HUES6 (cell line): ENCODE data around the gene GPX4.

Source experiments
- H3K27ac ChIP-seq: 2 replicates; pipeline ENCODE4 v1.7.0; 2013; ENCODE audit warnings: low read depth, mild to moderate bottlenecking, low read length, inconsistent platforms
- H3K27me3 ChIP-seq: 2 replicates; pipeline ENCODE4 v1.6.1; 2013; ENCODE audit warnings: low read length; ENCODE audit not compliant: control insufficient read depth, insufficient read depth
- H3K36me3 ChIP-seq: 2 replicates; pipeline ENCODE4 v1.6.1; 2013; ENCODE audit warnings: low read length; ENCODE audit not compliant: control insufficient read depth, insufficient read depth
- H3K4me1 ChIP-seq: 2 replicates; pipeline ENCODE4 v1.6.1; 2013; ENCODE audit warnings: low read length; ENCODE audit not compliant: control insufficient read depth, insufficient read depth
- H3K4me3 ChIP-seq: 2 replicates; pipeline ENCODE4 v1.5.1; 2013; ENCODE audit warnings: low read depth, low read length
- H3K9ac ChIP-seq: one replicate; pipeline ENCODE4 v1.6.1; 2013; ENCODE audit warnings: mild to moderate bottlenecking, low read length
- H3K9me3 ChIP-seq: 2 replicates; pipeline ENCODE4 v1.6.1; 2013; ENCODE audit warnings: low read depth, low read length; ENCODE audit not compliant: control insufficient read depth, insufficient read depth

GPX4 gene

DNA sequence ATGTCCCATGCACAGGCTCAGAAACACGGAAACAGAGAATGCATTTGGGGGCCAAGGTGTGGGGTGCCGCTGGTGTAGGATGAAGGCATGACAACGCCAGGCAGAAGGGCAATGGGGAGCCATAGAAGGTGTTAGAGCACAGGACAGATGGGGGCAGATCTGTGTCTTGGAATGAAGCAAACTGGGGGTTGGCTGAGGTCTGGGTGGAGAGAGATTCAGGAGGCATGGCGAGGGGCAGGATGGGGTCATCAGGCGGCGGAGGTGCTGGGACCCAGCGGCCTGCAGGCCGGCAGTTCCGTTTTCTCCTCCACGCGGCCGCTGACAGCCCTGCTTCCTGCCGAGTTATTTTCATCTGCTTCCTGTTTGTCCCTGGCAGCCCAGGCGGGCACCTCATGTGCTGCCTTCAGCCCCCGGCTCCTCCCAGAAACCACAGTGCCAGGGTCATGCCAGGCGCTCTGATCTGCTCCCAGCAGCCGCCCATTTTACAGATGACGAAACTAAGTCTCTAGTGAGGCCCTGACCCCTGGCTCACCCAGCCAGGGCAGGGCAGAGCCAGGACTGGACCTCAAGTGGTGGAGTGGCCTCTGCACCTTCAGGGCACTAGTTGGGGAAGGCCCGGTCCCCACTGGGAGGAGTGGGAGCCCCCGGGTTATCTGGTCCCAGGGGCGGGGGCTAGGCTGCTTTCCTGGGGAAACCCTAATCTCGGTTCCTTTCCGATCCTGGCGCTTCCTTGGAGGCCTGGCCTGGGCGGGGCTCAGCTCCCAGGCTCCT is 34.6 kb upstream of the GPX4 start:
- Histone ChIP-seq H3K9ac (no peak overlapping the region), H3K4me3 (no peak overlapping the region), H3K27me3 (peaks cover 58% of the 10 kb centered on the region), H3K9me3 (no peaks in the 10 kb centered on the region), H3K4me1 (peaks cover 25% of the 10 kb centered on the region), H3K27ac (no peak overlapping the region), H3K36me3 (peaks cover 9% of the 10 kb centered on the region)

DNA sequence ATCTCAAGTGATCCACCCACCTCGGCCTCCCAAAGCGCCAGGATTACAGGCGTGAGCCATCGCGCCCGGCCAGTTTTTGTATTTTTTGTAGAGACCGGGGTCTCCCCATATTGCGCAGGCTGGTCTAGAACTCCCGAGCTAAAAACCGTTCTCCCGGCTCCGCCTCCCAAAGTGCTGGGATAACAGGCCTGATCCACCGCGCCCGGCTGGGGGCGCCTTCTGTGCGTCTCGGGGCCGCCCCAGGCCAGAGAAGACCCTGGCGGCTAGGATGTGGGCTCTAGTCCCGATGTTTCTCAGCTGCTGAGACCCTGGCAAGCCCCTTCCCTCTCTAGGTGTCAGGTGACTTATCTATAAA is 33.2 kb upstream of the GPX4 start:
- Histone ChIP-seq H3K4me1 (peaks cover 17% of the 10 kb centered on the region), H3K27me3 (peaks cover 54% of the 10 kb centered on the region), H3K27ac (no peak overlapping the region), H3K9me3 (no peaks in the 10 kb centered on the region), H3K4me3 (peak overlapping the region; percentile 69), H3K36me3 (peaks cover 12% of the 10 kb centered on the region), H3K9ac (no peak overlapping the region)

GRCh38 chr19:1070931-1071791 is 32.6 kb upstream of the GPX4 start:
- Histone ChIP-seq H3K4me3 (peak overlapping the region; percentile 69), H3K27me3 (peaks cover 51% of the 10 kb centered on the region), H3K4me1 (peaks cover 11% of the 10 kb centered on the region), H3K36me3 (peaks cover 18% of the 10 kb centered on the region), H3K27ac (no peak overlapping the region), H3K9ac (peak overlapping the region; percentile 33), H3K9me3 (no peaks in the 10 kb centered on the region)

DNA sequence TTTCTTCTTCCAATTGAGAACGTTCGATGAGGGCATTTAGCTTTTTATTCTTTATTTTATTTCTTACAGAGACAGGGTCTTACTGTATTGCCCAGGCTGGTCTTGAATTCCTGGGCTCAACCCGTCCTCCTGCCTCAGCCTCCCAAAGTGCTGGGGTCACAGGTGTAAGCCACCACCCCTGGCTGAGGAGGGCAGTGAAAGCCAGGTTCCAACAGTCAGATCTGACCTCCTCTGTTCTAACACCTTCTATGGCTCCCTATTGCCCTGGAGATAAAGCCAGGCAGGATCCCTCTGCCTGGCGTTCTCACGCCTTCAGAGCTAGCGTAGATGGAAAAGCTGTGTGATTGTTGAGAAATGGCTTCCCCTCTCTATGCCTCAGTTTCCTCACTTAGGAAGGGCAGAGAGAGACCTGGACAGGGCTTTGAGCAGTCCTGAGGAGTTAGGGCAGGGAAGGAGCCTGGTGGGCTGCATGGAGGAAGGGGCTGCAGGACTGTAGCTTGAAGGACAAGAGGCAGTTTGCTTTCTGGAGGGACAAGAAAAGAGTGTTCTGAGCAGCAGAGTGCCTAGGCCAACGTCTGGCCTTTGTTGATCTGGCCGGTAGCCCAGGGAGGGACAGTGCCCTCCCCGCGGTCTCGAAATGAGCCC is 31.3 kb upstream of the GPX4 start:
- H3K4me1 ChIP-seq, result peaks cover 4% of the 10 kb centered on the region; the same call in 1 of the 2 replicates
- H3K9ac ChIP-seq, result no peak overlapping the region

GRCh38 chr19:1073063-1073955 is 30.5 kb upstream of the GPX4 start:
- Histone ChIP-seq H3K27me3 (peaks cover 35% of the 10 kb centered on the region), H3K36me3 (peaks cover 21% of the 10 kb centered on the region), H3K9ac (no peak overlapping the region), H3K9me3 (no peaks in the 10 kb centered on the region), H3K4me3 (no peak overlapping the region), H3K4me1 (peaks cover 4% of the 10 kb centered on the region; the same call in 1 of the 2 replicates), H3K27ac (no peak overlapping the region)

More for the DNA sequence above, 31.3 kb upstream of the GPX4 start:
- Histone ChIP-seq H3K27me3 (peaks cover 39% of the 10 kb centered on the region), H3K4me3 (no peak overlapping the region), H3K36me3 (peaks cover 18% of the 10 kb centered on the region), H3K9me3 (no peaks in the 10 kb centered on the region), H3K27ac (no peak overlapping the region)

DNA sequence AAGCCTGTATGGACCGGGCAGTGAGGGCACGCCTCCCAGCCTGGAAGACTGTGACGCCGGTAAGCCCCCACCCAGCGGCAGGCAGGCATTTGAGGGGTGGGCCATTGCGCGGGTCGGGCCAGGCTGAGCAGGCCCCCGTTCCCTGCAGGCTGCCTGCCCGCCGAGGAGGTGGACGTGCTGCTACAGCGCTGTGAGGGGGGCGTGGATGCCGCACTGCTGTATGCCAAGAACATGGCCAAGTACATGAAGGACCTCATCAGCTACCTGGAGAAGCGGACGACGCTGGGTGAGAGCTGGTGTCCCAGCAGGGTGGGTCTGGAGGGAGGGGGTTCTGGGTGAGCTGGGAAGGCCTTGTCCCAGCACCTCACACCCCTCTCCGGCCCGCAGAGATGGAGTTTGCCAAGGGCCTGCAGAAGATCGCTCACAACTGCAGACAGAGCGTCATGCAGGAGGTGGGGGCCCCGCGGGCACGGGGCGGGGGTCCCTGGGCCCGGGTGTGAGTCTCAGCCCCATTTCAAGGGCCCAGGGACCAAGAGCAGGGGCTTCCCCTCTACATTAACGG is 29.8 kb upstream of the GPX4 start:
- no peak overlapping the region for H3K4me3 ChIP-seq
- no peak overlapping the region for H3K9ac ChIP-seq
- H3K27ac ChIP-seq, result no peak overlapping the region
- peaks cover 21% of the 10 kb centered on the region for H3K36me3 ChIP-seq
- H3K4me1 ChIP-seq, result peaks cover 4% of the 10 kb centered on the region; the same call in 1 of the 2 replicates
- no peaks in the 10 kb centered on the region for H3K9me3 ChIP-seq
- peaks cover 31% of the 10 kb centered on the region for H3K27me3 ChIP-seq

- Histone ChIP-seq H3K9ac (no peak overlapping the region), H3K4me1 (peaks cover 4% of the 10 kb centered on the region; the same call in 1 of the 2 replicates), H3K27me3 (peaks cover 24% of the 10 kb centered on the region), H3K27ac (no peak overlapping the region), H3K4me3 (no peak overlapping the region), H3K9me3 (no peaks in the 10 kb centered on the region), H3K36me3 (peaks cover 21% of the 10 kb centered on the region)
Measured at GRCh38 chr19:1074544-1075283, 29.1 kb upstream of the GPX4 start.

GRCh38 chr19:1076046-1076386 is 27.8 kb upstream of the GPX4 start:
- no peak overlapping the region for H3K9ac ChIP-seq
- no peaks in the 10 kb centered on the region for H3K4me1 ChIP-seq
- H3K27me3 ChIP-seq, result peaks cover 14% of the 10 kb centered on the region
- H3K4me3 ChIP-seq, result no peak overlapping the region
- no peaks in the 10 kb centered on the region for H3K9me3 ChIP-seq
- H3K27ac ChIP-seq, result no peak overlapping the region
- H3K36me3 ChIP-seq, result peaks cover 32% of the 10 kb centered on the region

DNA sequence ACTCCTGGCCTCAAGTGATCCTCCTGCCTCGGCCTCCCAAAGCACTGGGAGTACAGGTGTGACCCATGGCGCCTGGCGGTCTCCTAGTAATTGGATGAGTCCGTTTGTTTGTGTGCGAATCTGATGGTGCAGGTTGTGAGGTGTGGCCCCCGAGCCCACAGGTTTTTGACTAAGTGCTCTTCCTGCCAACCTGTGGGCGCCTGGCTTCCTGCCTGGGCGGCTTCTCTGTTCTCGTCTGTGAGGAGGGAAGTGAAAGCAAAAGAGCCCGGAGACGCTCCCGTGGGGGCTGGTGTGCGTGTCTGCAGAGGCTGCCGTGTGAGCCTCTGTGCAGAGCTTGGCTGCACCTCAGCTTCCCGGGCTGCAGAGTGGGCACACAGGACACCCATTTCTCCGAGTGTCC is 26.8 kb upstream of the GPX4 start:
- H3K4me3 ChIP-seq, result no peak overlapping the region
- peaks cover 32% of the 10 kb centered on the region for H3K36me3 ChIP-seq
- 0 out of 2 replicates have a peak, but pooled peaks cover 7% of the 10 kb centered on the region for H3K4me1 ChIP-seq
- H3K9me3 ChIP-seq, result no peaks in the 10 kb centered on the region
- peaks cover 5% of the 10 kb centered on the region; the same call in 1 of the 2 replicates for H3K27me3 ChIP-seq
- H3K27ac ChIP-seq, result no peak overlapping the region
- H3K9ac ChIP-seq, result no peak overlapping the region
